B cell (primary cell): ENCODE results near the gene MAP3K7CL.

Source experiments
- CTCF ChIP-seq: fragments of 200-600 bp; IDR thresholded peaks from one replicate; pipeline ENCODE4 v1.8.0; 2022; ENCODE audit warnings: antibody characterized with exemption, mild to moderate bottlenecking
- EZH2 ChIP-seq: IDR thresholded peaks from 2 replicates; pipeline ENCODE4 v1.6.1; 2012; ENCODE audit warnings: borderline replicate concordance, low read depth, mild to moderate bottlenecking, moderate library complexity, low read length; ENCODE audit not compliant: insufficient read depth, poor library complexity, severe bottlenecking

- TF ChIP-seq CTCF (no peak), EZH2 (no peak)
These were observed 5.3 kb upstream of the MAP3K7CL start for GRCh38 chr21:29125191-29125590.
